GM21515 (cell line): ENCODE measurements around the gene FGG.

Experiments
- ATAC-seq: cut with Tn5 transposase; IDR thresholded peaks from one replicate; pipeline ENCODE4 v1.9.1; 2021; ENCODE audit not compliant: unreplicated experiment

FGG gene

GRCh38 chr4:154612472-154613414 is at the start of gene FGG:
TSS of gene FGG (minus strand) at chr4:154612656. CDS start at chr4:154612609, 47 bp downstream.
- no peak for ATAC-seq

GRCh38 chr4:154660052-154660451 is 47.6 kb upstream of the FGG start:
- ATAC-seq = no peak

- no peak for ATAC-seq
Observed at GRCh38 chr4:154658680-154659405, 46.4 kb upstream of the FGG start.

- ATAC-seq = no peak
Observed at GRCh38 chr4:154643493-154643892, 31.0 kb upstream of the FGG start.

GRCh38 chr4:154642373-154643009 is 30.0 kb upstream of the FGG start:
- no peak for ATAC-seq

- no peak for ATAC-seq
Observed at GRCh38 chr4:154640999-154641398, 28.5 kb upstream of the FGG start.

- ATAC-seq = no peak
Observed at GRCh38 chr4:154634058-154634457, 21.6 kb upstream of the FGG start.

- no peak for ATAC-seq
Observed at GRCh38 chr4:154631828-154632227, 19.4 kb upstream of the FGG start.

GRCh38 chr4:154630324-154630723 is 17.9 kb upstream of the FGG start:
- no peak for ATAC-seq

GRCh38 chr4:154626793-154627484 is 14.5 kb upstream of the FGG start:
- ATAC-seq = peak; percentile 95

GRCh38 chr4:154625971-154626370 is 13.5 kb upstream of the FGG start:
- ATAC-seq = no peak

- no peak for ATAC-seq
Observed at GRCh38 chr4:154623995-154624394, 11.5 kb upstream of the FGG start.

GRCh38 chr4:154623436-154623835 is 11.0 kb upstream of the FGG start:
- no peak for ATAC-seq

GRCh38 chr4:154622598-154622997 is 10.1 kb upstream of the FGG start:
- peak; percentile 47 for ATAC-seq

GRCh38 chr4:154620111-154620510 is 7.7 kb upstream of the FGG start:
- ATAC-seq = no peak

GRCh38 chr4:154618708-154619315 is 6.4 kb upstream of the FGG start:
- ATAC-seq = peak; percentile 69

GRCh38 chr4:154617820-154618317 is 5.4 kb upstream of the FGG start:
- no peak for ATAC-seq

- ATAC-seq = peak; percentile 96
Observed at GRCh38 chr4:154616731-154617130, 4.3 kb upstream of the FGG start.

- ATAC-seq = peak; percentile 4
Observed at GRCh38 chr4:154616287-154616686, 3.8 kb upstream of the FGG start.

GRCh38 chr4:154615211-154615610 is 2.8 kb upstream of the FGG start:
- no peak for ATAC-seq
